ENCODE results near the gene FKBP5. TPM values are rescaled to one million over a fixed set of nuclear protein-coding genes. Genes with fewer than 3 reads are reported as not detected.
"Not testable (repeated sequence)": the region's sequence is repeated elsewhere in the genome, so short reads cannot be mapped to it uniquely, and the experiment has no call there.

FKBP5 gene
- total RNA-seq, 1 donor from 2014 or later: 62.4 TPM

- H3K36me3 Mint-ChIP-seq (ENCODE audit: low read depth): peaks cover 46% of the 10 kb centered on the region
Measured at GRCh38 chr6:35607517-35608233, 81.0 kb downstream of the FKBP5 start.

GRCh38 chr6:35605600-35605999 lies 83.1 kb downstream of the FKBP5 start:
- no peak overlapping the region for H3K27ac Mint-ChIP-seq

More at GRCh38 chr6:35607517-35608233, 81.0 kb downstream of the FKBP5 start:
- H3K4me1 Mint-ChIP-seq (ENCODE audit: low read depth): peaks cover 44% of the 10 kb centered on the region
- no peak for DNase-seq (ENCODE audit: low spot score)
- intact Hi-C loops (cut with micrococcal nuclease): no loop called here
- no peaks in the 10 kb centered on the region for H3K27me3 Mint-ChIP-seq (ENCODE audit: insufficient read depth)
- peaks cover 9% of the 10 kb centered on the region for H3K9me3 Mint-ChIP-seq
- no peak overlapping the region for H3K4me3 Mint-ChIP-seq
- H3K27ac Mint-ChIP-seq: no peak overlapping the region

DNA sequence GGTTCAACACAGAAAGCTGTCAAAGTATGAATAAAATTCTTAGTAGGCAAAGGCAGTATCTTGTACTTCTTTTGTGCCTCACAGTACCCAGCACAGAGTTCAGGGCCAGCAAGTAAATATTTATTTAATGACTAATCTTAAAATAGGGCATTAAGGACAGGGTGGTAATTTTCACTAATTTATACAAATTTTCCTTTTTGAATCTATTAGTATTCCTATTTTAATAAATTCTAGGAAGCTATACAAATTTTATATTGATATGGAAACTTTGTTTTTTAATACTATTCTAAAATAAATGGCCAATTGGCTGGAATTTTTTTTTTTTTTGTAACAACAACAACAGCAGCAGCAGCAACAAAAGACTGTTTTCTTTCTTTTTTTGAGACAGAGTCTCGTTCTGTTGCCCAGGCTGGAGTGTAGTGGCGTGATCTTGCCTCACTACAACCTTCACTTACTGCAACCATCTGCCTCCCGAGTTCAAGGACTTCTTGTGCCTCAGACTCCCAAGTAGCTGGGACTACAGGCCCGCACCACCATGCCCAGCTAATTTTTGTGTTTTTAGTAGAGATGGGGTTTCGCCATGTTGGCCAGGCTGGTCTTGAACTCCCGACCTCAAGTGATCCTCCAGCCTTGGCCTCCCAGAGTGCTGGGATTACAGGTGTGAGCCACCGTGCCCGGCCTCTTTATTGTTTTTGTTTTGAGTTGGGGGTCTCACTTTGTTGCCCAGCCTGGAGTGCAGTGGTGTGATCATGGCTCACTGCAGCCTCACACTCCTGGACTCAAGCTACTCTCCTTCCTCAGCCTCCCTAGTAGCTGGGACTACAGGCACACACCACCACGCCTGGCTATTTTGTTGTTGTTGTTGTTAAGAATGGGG lies 85.2 kb downstream of the FKBP5 start:
- no peaks in the 10 kb centered on the region for H3K27me3 Mint-ChIP-seq (ENCODE audit: insufficient read depth)
- peaks cover 24% of the 10 kb centered on the region for H3K36me3 Mint-ChIP-seq (ENCODE audit: low read depth)
- no peak overlapping the region for H3K4me3 Mint-ChIP-seq
- DNase-seq (ENCODE audit: low spot score): no peak
- H3K9me3 Mint-ChIP-seq: no peaks in the 10 kb centered on the region
- H3K4me1 Mint-ChIP-seq (ENCODE audit: low read depth): peaks cover 53% of the 10 kb centered on the region
- no peak overlapping the region for H3K27ac Mint-ChIP-seq
- intact Hi-C loops (cut with micrococcal nuclease): loop anchor here (5.0 kb wide), 2 partner anchors 64 to 134 kb away; partner anchors contain the start of gene ARMC12

More at GRCh38 chr6:35605600-35605999, 83.1 kb downstream of the FKBP5 start:
- no peak for DNase-seq (ENCODE audit: low spot score)
- Mint-ChIP-seq H3K4me1 (ENCODE audit: low read depth) (peaks cover 47% of the 10 kb centered on the region), H3K4me3 (no peak overlapping the region), H3K36me3 (ENCODE audit: low read depth) (peaks cover 30% of the 10 kb centered on the region), H3K9me3 (no peaks in the 10 kb centered on the region), H3K27me3 (ENCODE audit: insufficient read depth) (no peaks in the 10 kb centered on the region)
- intact Hi-C loops (cut with micrococcal nuclease): no loop called here

- Mint-ChIP-seq H3K4me1 (ENCODE audit: low read depth) (peaks cover 54% of the 10 kb centered on the region), H3K4me3 (peak overlapping the region; percentile 80), H3K27me3 (ENCODE audit: insufficient read depth) (no peaks in the 10 kb centered on the region), H3K9me3 (no peaks in the 10 kb centered on the region), H3K27ac (peak overlapping the region; percentile 89), H3K36me3 (ENCODE audit: low read depth) (peaks cover 19% of the 10 kb centered on the region)
- intact Hi-C loops (cut with micrococcal nuclease): loop anchor here (1.0 to 5.0 kb wide), 4 partner anchors 9 to 135 kb away; partner anchors contain the start of gene ARMC12
- no peak for DNase-seq (ENCODE audit: low spot score)
Measured at GRCh38 chr6:35602133-35602946, 86.4 kb downstream of the FKBP5 start.

- no peaks in the 10 kb centered on the region for H3K27me3 Mint-ChIP-seq (ENCODE audit: insufficient read depth)
- H3K9me3 Mint-ChIP-seq: no peaks in the 10 kb centered on the region
- peak overlapping the region; percentile 80 for H3K4me3 Mint-ChIP-seq
- intact Hi-C loops (cut with micrococcal nuclease): loop anchor here (1.0 to 5.0 kb wide), 6 partner anchors 10 to 136 kb away; partner anchors contain the start of gene ARMC12
- H3K27ac Mint-ChIP-seq: peak overlapping the region; percentile 89
- peaks cover 62% of the 10 kb centered on the region for H3K4me1 Mint-ChIP-seq (ENCODE audit: low read depth)
- peak; percentile 57 for DNase-seq (ENCODE audit: low spot score)
- H3K36me3 Mint-ChIP-seq (ENCODE audit: low read depth): peaks cover 25% of the 10 kb centered on the region
Measured at GRCh38 chr6:35601331-35602132, 87.2 kb downstream of the FKBP5 start.

- Mint-ChIP-seq H3K27ac (peak overlapping the region; percentile 75), H3K4me1 (ENCODE audit: low read depth) (peaks cover 60% of the 10 kb centered on the region), H3K4me3 (peak overlapping the region; percentile 72), H3K9me3 (no peaks in the 10 kb centered on the region), H3K36me3 (ENCODE audit: low read depth) (peaks cover 27% of the 10 kb centered on the region), H3K27me3 (ENCODE audit: insufficient read depth) (no peaks in the 10 kb centered on the region)
- no peak for DNase-seq (ENCODE audit: low spot score)
- intact Hi-C loops (cut with micrococcal nuclease): loop anchor here (1.0 to 5.0 kb wide), 4 partner anchors 67 to 137 kb away; partner anchors contain the start of gene ARMC12
Measured at GRCh38 chr6:35600659-35601125, 88.0 kb downstream of the FKBP5 start.

GRCh38 chr6:35599761-35600658 lies 88.7 kb downstream of the FKBP5 start:
- H3K27me3 Mint-ChIP-seq (ENCODE audit: insufficient read depth): no peaks in the 10 kb centered on the region
- H3K9me3 Mint-ChIP-seq: no peaks in the 10 kb centered on the region
- H3K4me1 Mint-ChIP-seq (ENCODE audit: low read depth): peaks cover 65% of the 10 kb centered on the region
- intact Hi-C loops (cut with micrococcal nuclease): loop anchor here (2.0 to 5.0 kb wide), 3 partner anchors 67 to 137 kb away; partner anchors contain the start of gene ARMC12
- no peak for DNase-seq (ENCODE audit: low spot score)
- peaks cover 27% of the 10 kb centered on the region for H3K36me3 Mint-ChIP-seq (ENCODE audit: low read depth)
- peak overlapping the region; percentile 68 for H3K4me3 Mint-ChIP-seq
- peak overlapping the region; percentile 78 for H3K27ac Mint-ChIP-seq

DNA sequence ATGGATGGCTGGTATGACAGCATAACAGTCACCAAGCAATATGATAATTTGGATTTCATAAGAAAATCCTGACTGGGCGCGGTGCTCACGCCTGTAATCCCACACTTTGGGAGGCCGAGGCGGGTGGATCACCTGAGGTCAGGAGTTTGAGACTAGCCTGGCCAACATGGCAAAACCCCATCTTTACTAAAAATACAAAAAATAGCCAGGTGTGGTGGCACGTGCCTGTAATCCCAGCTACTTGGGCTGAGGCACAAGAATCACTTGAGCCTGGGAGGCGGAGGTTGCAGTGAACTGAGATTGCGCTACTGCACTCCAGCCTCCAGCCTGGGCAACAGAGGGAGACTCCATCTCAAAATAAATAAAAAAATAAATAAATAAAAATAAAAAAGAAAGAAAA lies 90.1 kb downstream of the FKBP5 start:
- H3K36me3 Mint-ChIP-seq (ENCODE audit: low read depth): peaks cover 28% of the 10 kb centered on the region
- intact Hi-C loops (cut with micrococcal nuclease): not testable (repeated sequence)

DNA sequence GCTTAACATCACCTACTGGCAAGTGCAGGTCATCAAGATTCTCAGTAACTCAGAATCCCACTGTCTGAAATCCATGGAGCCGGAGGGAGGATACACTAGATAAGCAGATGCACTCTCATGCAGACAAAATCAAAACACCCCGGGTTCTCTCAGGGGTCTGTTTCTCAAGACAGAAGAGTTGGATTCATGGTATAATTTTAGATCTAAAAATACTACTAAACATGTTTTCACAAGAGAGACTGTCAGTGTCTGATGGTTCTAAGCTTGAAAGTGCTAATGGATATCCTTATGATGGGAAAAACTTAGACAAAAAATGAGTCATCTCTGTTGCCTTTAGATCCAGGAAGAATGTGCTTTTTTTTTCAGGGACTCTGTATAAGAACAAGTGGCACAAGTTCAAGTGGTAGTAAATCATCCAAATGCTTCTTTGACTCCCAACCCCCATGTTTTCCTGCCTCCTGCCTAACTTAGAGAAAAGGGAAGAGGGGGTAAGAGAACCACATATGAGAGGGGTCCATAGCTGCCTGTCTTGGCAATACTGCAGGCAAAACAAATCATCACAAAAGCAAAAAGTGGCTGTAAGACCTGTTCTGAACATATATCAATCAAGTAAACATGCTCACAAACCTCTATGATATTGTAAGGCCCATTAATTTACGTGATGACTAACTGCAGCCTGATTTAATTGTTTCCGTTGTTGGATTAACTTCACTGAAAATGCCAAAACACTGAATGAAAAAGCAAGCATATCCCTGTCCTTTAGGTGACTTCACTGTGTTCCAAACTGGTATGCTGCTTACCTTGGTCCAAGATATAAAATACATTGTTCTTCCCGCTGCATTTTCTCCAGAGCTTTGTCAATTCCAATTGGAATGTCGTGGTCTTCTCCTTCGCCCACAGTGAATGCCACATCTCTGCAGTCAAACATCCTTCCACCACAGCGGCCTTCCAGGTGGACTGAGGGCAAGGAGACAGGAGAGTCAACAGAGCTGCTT lies 92.0 kb downstream of the FKBP5 start:
- intact Hi-C loops (cut with micrococcal nuclease): no loop called here
- peaks cover 34% of the 10 kb centered on the region for H3K36me3 Mint-ChIP-seq (ENCODE audit: low read depth)
- DNase-seq (ENCODE audit: low spot score): no peak
- peaks cover 66% of the 10 kb centered on the region for H3K4me1 Mint-ChIP-seq (ENCODE audit: low read depth)
- no peak overlapping the region for H3K27ac Mint-ChIP-seq
- no peaks in the 10 kb centered on the region for H3K9me3 Mint-ChIP-seq
- H3K27me3 Mint-ChIP-seq (ENCODE audit: insufficient read depth): no peaks in the 10 kb centered on the region
- H3K4me3 Mint-ChIP-seq: no peak overlapping the region

More for the DNA sequence above, 90.1 kb downstream of the FKBP5 start:
- not testable (repeated sequence) for H3K27me3 Mint-ChIP-seq (ENCODE audit: insufficient read depth); H3K4me3 Mint-ChIP-seq; H3K27ac Mint-ChIP-seq; H3K9me3 Mint-ChIP-seq; DNase-seq (ENCODE audit: low spot score)
- peaks cover 68% of the 10 kb centered on the region for H3K4me1 Mint-ChIP-seq (ENCODE audit: low read depth)

- peak overlapping the region; percentile 28 for H3K4me3 Mint-ChIP-seq
- no peak for DNase-seq (ENCODE audit: low spot score)
- H3K4me1 Mint-ChIP-seq (ENCODE audit: low read depth): peaks cover 65% of the 10 kb centered on the region
- H3K36me3 Mint-ChIP-seq (ENCODE audit: low read depth): peaks cover 40% of the 10 kb centered on the region
- H3K27me3 Mint-ChIP-seq (ENCODE audit: insufficient read depth): no peaks in the 10 kb centered on the region
- H3K9me3 Mint-ChIP-seq: no peaks in the 10 kb centered on the region
- peak overlapping the region; percentile 1 for H3K27ac Mint-ChIP-seq
- intact Hi-C loops (cut with micrococcal nuclease): no loop called here
Measured at GRCh38 chr6:35594503-35595186, 94.1 kb downstream of the FKBP5 start.
